ENCODE measurements around the gene ZMYM5. TPM values are rescaled to one million over a fixed set of nuclear protein-coding genes. Genes with fewer than 3 reads are reported as not detected.
A peak's percentile ranks its signal among the peaks of the same experiment; 100 is the strongest.

Gene ZMYM5
- total and polyA plus RNA-seq, 9 of the 15 experiments (the other 6 are each of a cell fraction or from before 2014, with no cell fraction given), result 5.4 to 11.9 (median 7.8) TPM

GRCh38 chr13:19890030-19890429 is 26.6 kb upstream of the ZMYM5 start:
- H2AFZ ChIP-seq (ENCODE audit: low read depth, low read length), result 0 out of 2 replicates have a peak overlapping the region, but pooled peaks have one; percentile 16
- H3K27ac ChIP-seq (ENCODE audit: extremely low read depth, low read depth, low read length), result no peak overlapping the region
- TF ChIP-seq, protein P1, sequence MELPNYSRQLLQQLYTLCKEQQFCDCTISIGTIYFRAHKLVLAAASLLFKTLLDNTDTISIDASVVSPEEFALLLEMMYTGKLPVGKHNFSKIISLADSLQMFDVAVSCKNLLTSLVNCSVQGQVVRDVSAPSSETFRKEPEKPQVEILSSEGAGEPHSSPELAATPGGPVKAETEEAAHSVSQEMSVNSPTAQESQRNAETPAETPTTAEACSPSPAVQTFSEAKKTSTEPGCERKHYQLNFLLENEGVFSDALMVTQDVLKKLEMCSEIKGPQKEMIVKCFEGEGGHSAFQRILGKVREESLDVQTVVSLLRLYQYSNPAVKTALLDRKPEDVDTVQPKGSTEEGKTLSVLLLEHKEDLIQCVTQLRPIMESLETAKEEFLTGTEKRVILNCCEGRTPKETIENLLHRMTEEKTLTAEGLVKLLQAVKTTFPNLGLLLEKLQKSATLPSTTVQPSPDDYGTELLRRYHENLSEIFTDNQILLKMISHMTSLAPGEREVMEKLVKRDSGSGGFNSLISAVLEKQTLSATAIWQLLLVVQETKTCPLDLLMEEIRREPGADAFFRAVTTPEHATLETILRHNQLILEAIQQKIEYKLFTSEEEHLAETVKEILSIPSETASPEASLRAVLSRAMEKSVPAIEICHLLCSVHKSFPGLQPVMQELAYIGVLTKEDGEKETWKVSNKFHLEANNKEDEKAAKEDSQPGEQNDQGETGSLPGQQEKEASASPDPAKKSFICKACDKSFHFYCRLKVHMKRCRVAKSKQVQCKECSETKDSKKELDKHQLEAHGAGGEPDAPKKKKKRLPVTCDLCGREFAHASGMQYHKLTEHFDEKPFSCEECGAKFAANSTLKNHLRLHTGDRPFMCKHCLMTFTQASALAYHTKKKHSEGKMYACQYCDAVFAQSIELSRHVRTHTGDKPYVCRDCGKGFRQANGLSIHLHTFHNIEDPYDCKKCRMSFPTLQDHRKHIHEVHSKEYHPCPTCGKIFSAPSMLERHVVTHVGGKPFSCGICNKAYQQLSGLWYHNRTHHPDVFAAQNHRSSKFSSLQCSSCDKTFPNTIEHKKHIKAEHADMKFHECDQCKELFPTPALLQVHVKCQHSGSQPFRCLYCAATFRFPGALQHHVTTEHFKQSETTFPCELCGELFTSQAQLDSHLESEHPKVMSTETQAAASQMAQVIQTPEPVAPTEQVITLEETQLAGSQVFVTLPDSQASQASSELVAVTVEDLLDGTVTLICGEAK (IDR thresholded peaks at IDR 0.05), result no peak
- TF ChIP-seq, protein P1 (CRISPR knock-in tag; IDR thresholded peaks at IDR 0.05), result no peak
- no peak for TF ChIP-seq ZNF785 (CRISPR knock-in tag; IDR thresholded peaks at IDR 0.05)
- TF ChIP-seq, protein P2, sequence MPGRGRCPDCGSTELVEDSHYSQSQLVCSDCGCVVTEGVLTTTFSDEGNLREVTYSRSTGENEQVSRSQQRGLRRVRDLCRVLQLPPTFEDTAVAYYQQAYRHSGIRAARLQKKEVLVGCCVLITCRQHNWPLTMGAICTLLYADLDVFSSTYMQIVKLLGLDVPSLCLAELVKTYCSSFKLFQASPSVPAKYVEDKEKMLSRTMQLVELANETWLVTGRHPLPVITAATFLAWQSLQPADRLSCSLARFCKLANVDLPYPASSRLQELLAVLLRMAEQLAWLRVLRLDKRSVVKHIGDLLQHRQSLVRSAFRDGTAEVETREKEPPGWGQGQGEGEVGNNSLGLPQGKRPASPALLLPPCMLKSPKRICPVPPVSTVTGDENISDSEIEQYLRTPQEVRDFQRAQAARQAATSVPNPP (IDR thresholded peaks at IDR 0.05; ENCODE audit: borderline replicate concordance, insufficient read depth, insufficient read length), result no peak
- TF ChIP-seq CSDE1 (IDR thresholded peaks at IDR 0.05), result no peak
- no peak for TF ChIP-seq ZNF124 (CRISPR knock-in tag; IDR thresholded peaks at IDR 0.05)
- TF ChIP-seq NCOA2 (IDR thresholded peaks at IDR 0.05; ENCODE audit: partially characterized antibody in 2 of 2), result no peak
- no peak for TF ChIP-seq ZNF224 (CRISPR knock-in tag; IDR thresholded peaks at IDR 0.05)
- TF ChIP-seq POLR2B (IDR thresholded peaks at IDR 0.05; ENCODE audit: low read depth, partially characterized antibody), result no peak
- no peak for TF ChIP-seq ZKSCAN8 (CRISPR knock-in tag; IDR thresholded peaks at IDR 0.05)
- TF ChIP-seq ATF7 (IDR thresholded peaks at IDR 0.05), result no peak
- no peak for TF ChIP-seq NFE2L1 (tag; IDR thresholded peaks at IDR 0.05; ENCODE audit: borderline replicate concordance, low read depth)
- TF ChIP-seq SIX5 (IDR thresholded peaks at IDR 0.05; ENCODE audit: borderline replicate concordance in 1 of 2, insufficient read depth in 1 of 2, low read depth in 1 of 2, low read length in 2 of 2), result no peak
- in situ Hi-C loops (cut with MboI), result no loop called here
- no peak overlapping the region for H3K9ac ChIP-seq (ENCODE audit: insufficient read depth in 1 of 2, low read depth in 2 of 2, low read length in 2 of 2)
- H3K36me3 ChIP-seq (ENCODE audit: control insufficient read depth, insufficient read depth, low read length), result no peaks in the 10 kb centered on the region
- CTCF ChIA-PET (ENCODE audit: low intra/inter-chr PET ratio), result no interaction called here
- WGBS (ENCODE audit: insufficient coverage, low coverage, missing lambda C conversion rate), result 24% methylated on average over 6 of the region's 6 CpGs
- POLR2A ChIA-PET, result no interaction called here
- H3K27me3 ChIP-seq (ENCODE audit: control insufficient read depth in 2 of 2, insufficient read depth in 2 of 2, low read length in 2 of 2), result no peaks in the 10 kb centered on the region
- no peaks in the 10 kb centered on the region for H3K9me3 ChIP-seq (replicated peaks; ENCODE audit: control insufficient read depth, insufficient read depth, low read depth, low read length)
- FAIRE-seq (no peak), ATAC-seq (no peak), DNase-seq (ENCODE audit: extremely low read depth in 1 of 4, low spot score in 3 of 4) (no peak)
- no TSS peak for BruUV-seq (replicated peaks)
- no peak overlapping the region for H3K4me3 ChIP-seq
- H4K20me1 ChIP-seq (replicated peaks; ENCODE audit: control insufficient read depth, insufficient read depth, low read length), result no peaks in the 10 kb centered on the region
- H3K4me2 ChIP-seq (ENCODE audit: insufficient read depth, low read length), result no peak overlapping the region
- H3K4me1 ChIP-seq (replicated peaks in 1 of 2; ENCODE audit: control insufficient read depth in 2 of 2, insufficient read depth in 2 of 2, low read length in 2 of 2), result no peaks in the 10 kb centered on the region
- intact Hi-C loops (cut with micrococcal nuclease), result no loop called here
- H3K9me1 ChIP-seq (ENCODE audit: control insufficient read depth, insufficient read depth, low read length), result no peaks in the 10 kb centered on the region
- H3K79me2 ChIP-seq (ENCODE audit: control insufficient read depth, insufficient read depth, low read length), result no peaks in the 10 kb centered on the region
